Stimulated activated CD8-positive, alpha-beta memory T cell treated with anti-CD3 and anti-CD28 coated beads, Interleukin-12 subunit alpha, Interleukin-12 subunit beta, amount 100 ng/mL, for 24 hours (primary cell): Measurements from ENCODE around the gene RNF225.
A peak's percentile ranks its signal among the peaks of the same experiment; 100 is the strongest.
"Not testable (repeated sequence)": the region's sequence is repeated elsewhere in the genome, so short reads cannot be mapped to it uniquely, and the experiment has no call there.

Experiments
- DNase-seq: peaks from one replicate; pipeline ENCODE4 v3.0.0-alpha.2; 2020; ENCODE audit errors: extremely low read depth

Gene RNF225

DNA sequence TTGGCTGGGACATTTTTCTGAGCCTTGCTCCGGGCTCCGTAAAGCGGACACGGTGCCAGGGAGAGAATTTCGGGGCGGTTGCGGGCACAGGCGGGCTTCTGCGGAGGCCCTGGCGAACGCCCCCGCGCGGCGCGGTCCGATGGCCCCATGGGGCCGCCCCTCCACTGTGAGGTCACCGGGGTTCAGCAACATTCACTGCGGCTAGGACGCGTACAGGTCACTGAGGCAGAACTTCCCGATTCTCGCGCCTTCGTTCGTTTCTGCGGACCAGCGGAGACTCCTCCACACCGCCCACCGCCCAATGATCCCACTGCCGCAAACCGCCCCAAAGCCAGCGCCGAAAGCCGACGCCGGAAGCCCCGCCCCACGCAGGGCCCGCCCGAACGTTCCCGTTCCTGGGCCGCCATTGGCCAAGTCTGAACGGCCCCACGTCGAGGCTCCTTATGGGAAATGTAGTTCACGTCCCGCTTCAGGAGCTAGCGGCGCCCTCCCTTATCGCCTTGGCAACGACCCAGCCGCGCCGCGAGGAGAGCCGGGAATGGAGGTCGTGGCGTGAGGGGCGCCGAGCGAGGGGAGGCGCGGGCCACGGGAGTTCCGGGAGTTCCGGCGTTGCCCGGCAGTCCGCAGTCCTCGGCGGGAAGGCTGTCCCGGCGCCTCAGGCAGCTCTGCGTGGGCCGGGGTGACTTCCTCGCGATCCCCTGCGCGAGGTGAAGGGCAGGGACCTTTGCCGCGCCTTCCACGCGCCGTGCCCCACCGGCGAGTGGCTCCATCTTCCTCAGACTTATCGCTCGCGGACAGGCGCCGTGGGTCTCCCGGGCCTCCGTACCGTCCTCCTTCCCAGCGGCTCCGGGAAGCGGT lies 12.9 kb downstream of the RNF225 start, which contains the start of gene ZNF584:
ZNF584 (plus strand) TSS at position 498 of the 858 bp plus-strand sequence. CDS start 499 bp downstream, outside the sequence.
- peak; percentile 89 for DNase-seq

DNA sequence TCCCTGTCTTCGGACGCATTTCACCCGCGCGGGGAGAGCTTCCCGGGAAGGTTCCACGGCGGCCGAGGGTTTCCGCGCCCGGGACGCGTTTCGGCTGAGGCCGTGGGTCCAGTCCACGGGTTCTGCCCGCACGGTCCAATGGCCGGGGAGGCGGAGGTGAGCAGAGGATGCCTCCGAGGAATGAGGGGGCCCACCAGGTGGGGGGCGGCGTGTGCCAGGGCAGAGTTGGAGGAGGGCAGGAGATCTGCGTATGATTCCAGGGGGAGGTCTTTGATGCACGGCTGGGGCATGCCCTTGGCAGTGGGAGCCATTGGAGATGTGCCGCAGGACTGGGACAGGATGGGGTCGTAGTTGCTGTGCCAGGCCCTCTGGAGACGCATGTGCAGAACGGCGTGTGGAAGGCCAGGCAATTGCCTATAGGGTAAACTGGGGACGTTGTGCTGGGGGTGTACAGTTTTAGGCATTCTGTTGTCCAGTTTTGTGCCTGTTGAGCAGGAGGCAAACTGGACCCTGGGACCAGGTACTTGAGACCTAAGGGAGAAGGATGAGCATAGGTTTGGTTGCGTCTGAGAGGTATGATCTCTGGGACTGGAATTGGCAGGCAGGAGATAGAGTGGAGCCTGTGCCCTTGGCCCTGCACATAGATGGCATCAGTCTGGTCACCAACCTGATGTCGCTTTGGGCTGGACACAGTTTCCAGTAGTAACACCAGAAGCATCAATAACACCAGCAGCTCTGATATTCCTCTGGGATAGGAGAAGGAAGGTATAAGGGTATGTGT lies 13.7 kb downstream of the RNF225 start:
- DNase-seq: no peak

DNA sequence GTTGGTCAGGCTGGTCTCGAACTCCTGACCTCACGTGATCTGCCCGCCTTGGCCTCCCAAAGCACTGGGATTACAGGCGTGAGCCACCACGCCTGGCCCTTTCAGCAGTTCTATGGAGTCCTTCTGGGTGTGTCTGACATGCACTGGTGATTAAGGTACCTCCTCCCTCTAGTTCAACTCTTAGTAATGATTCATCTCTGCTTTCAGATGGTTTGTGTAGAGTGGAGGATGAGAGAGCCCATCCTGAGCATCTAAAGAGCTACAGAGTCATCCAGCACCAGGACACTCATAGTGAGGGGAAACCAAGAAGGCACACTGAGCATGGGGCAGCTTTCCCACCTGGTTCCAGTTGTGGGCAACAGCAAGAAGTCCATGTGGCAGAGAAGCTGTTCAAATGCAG lies 21.1 kb downstream of the RNF225 start:
- DNase-seq: no peak

DNA sequence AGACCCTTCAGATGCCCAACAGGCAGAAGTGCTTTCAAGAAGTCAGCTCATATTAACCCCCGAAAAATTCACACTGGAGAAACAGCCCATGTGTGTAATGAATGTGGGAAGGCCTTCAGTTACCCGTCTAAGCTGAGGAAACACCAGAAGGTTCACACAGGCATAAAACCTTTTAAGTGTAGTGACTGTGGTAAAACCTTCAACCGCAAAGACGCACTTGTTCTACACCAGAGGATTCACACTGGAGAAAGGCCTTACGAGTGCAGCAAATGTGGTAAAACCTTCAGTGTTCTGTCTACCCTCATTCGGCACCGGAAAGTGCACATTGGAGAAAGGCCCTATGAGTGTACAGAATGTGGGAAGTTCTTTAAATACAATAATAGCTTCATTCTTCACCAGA lies 21.6 kb downstream of the RNF225 start:
- no peak for DNase-seq

DNA sequence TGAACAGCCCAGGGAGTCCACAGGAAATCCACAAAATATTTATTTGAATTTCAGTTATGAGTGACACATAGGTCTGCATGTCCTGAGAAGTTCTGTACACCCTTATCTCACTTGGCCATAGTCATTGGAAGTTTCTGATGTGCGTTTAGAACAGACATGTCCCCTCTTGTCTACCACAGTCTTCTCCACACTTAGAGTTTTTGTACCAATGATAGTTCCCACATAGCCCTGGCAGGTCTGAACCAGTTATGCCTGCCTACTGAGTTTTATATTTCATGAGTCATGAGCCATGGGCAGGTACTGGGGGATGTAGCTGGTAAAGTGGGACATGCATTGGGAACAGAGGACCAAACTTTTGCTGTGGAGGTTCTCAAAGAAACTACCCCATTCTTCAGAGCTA lies 33.2 kb downstream of the RNF225 start:
- DNase-seq: no peak

DNA sequence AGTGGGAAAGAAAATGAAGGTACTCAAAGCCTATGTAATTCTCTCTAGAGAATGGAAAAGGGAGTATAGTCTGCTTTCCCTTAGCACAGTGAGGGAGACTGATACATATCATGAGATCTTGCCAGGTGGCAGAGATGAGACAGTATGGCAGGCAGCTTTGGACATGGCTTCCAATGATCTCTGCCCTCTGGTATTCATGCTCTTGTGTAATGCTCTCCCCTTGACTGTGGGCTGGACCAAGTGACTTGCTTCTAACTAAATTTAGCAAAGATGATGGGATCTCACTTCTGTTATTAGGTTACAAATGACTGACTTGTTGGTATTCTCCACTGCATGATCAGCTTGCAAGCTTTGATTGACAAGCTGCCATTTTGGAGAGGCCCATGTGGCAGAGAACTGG lies 34.3 kb downstream of the RNF225 start:
- no peak for DNase-seq

DNA sequence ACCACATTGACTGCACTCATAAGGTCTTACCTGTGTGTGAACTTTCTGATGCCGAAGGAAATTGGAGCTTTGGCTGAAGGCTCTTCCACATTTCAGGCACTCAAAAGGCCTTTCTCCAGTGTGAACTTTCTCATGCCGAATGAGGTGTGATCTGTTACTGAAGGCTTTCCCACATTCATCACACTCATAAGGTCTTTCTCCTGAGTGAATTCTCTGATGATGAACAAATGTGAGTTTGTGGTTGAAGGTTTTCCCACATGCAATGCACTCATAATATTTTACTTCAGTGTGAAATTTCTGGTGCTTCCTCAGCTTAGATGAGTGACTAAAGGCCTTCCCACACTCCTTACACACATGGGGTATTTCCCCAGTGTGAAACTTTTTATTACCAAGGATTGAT lies 38.8 kb downstream of the RNF225 start:
- no peak for DNase-seq

DNA sequence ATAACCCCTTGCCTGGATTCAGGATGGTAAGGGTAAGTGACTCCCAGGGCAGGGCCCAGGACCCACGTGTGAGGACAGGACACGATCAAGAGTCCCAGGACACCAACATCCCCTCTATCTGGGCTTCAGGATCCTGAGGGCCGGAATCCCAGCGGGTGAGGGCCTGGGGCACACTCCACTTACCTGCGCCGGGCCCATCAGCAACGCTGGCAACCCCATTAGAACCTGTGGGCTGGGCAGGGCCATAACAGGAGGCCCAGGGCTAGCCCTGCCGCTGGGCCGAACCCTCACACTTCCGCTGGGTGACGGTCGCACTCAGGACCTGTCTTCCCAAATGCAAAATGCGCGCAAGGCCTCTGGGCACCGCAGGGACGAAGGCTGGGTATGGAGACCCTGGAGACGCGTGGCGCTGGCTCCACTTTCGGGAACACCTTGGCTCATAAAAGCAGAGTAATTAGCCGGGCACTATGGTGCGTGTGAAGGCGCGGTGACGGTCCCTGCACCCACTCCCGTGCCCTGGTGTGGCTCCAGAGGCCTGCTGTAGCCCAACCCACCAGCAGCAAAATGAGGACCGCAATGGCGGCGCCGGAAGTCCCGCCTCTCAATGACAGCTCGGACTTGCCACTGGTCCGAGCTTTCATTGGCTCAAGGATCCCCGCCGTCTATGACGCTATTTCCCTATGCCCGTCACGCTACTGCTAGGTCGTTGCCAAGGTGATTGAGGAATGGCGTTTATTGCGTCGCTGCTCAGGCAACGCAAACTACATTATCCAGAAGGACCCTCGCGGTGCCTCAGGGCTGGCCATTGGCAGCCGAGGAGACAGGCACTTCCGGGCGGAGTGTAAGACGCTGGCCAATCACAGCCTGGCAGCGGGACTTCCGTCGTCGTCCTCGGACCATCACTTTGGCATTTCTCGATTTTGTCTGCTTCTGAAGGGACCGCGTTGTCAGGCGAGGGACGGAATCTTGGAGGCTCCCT lies 44.4 kb downstream of the RNF225 start, which contains the start of gene ZNF132:
ZNF132 (minus strand) TSS at position 578 of the 979 bp plus-strand sequence; CDS start at position 246, 332 bp downstream.
- DNase-seq: peak; percentile 86

DNA sequence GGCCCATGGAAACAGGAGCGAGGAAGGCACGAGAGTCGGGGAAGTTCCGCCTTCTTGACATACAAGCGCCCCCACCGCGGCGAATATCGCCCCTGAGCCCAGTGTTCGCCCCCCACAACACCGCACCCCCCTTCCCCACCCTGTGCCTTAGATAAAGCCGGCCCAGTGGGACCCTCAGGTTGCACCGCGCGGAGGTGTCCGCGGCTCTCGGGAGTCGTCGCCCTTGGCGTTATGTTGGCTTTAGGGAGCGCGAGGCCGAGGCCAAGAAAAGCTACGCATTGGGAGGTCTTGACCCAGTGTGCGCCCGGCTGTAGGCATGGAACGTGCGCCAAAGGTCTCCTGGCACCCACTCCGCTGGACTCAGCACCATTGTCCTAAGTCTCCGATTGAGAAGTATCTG lies 45.1 kb downstream of the RNF225 start:
- no peak for DNase-seq

DNA sequence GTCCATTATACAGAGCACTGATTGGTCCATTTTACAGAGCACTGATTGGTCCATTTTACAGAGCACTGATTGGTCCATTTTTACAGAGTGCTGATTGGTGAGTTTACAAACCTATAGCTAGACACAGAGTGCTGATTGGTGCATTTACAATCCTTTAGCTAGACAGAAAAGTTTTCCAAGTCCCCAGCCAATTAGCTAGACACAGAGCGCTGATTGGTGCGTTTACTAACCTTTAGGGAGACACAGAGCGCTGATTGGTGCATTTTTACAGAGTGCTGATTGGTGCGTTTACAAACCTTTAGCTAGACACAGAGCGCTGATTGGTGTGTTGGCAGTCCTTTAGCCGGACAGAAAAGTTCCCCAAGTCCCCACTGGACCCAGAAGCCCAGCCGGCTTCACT lies 47.5 kb downstream of the RNF225 start:
- not testable (repeated sequence) for DNase-seq
